GM12878 (cell line): ENCODE data around the gene KRTAP9-9. TPM values are rescaled to one million over a fixed set of nuclear protein-coding genes. Genes with fewer than 3 reads are reported as not detected.
"Not testable (repeated sequence)": the region's sequence is repeated elsewhere in the genome, so short reads cannot be mapped to it uniquely, and the experiment has no call there.

ENCODE experiments used
- ATAC-seq: fragments of 200-7000 bp; cut with Tn5 transposase; 3 replicates; pipeline ENCODE4 v1.9.1; 2020; ENCODE audit warnings: mild to moderate bottlenecking, moderate library complexity
- BruUV-seq: library from RNA; stranded (reverse); fragments of 400-500 nt; replicated peaks from 2 replicates; lab custom pipeline; 2021; lab: Mats Ljungman, UMichigan
- CTCF ChIA-PET: fragments of 300-600 bp; sonication (Branson Sonifier 250); formaldehyde crosslinking; extraction: SDS; loops from one replicate; lab custom pipeline; 2021; ENCODE audit warnings: inconsistent platforms; lab: Yijun Ruan, JAX
- POLR2A ChIA-PET: fragments of 350-600 bp; formaldehyde crosslinking; extraction: SDS; loops from one replicate; lab custom pipeline; 2021; ENCODE audit warnings: inconsistent platforms; lab: Charles Lee
- RAD21 ChIA-PET: fragments of 300-600 bp; sonication (Branson Sonifier 250); formaldehyde crosslinking; loops from one replicate; lab custom pipeline; 2023; ENCODE audit warnings: antibody characterized with exemption; ENCODE audit not compliant: unreplicated experiment; lab: Charles Lee
- SMC1A ChIA-PET: fragments of 300-600 bp; sonication (Branson Sonifier 250); formaldehyde crosslinking; loops from one replicate; lab custom pipeline; 2023; ENCODE audit not compliant: unreplicated experiment, uncharacterized antibody; lab: Charles Lee
- DNase-seq: peaks from one replicate; pipeline ENCODE4 v3.0.0-alpha.2; 2011; ENCODE audit warnings: low read depth, low spot score
- FAIRE-seq: peaks from 3 replicates; lab custom pipeline; 2011; peaks lifted over from hg19 to GRCh38; lab: Jason Lieb, UNC
- H2AFZ ChIP-seq: 2 replicates; pipeline ENCODE4 v1.6.0; 2011; ENCODE audit warnings: low read depth, low read length, control low read depth; ENCODE audit not compliant: control insufficient read depth
- H3K27ac ChIP-seq: 2 replicates; pipeline ENCODE4 v1.5.1; 2011; ENCODE audit warnings: control low read depth; ENCODE audit not compliant: control insufficient read depth, insufficient read depth
- H3K27me3 ChIP-seq, 2 experiments: replicated peaks in 1 of 2; 2 replicates each; pipeline versions ENCODE4 v1.6.0 to v1.6.1; 2011; ENCODE audit warnings: low read length in 1 of 2; ENCODE audit not compliant: control insufficient read depth in 2 of 2, insufficient read depth in 2 of 2
- H3K36me3 ChIP-seq, 2 experiments: 2 replicates each; pipeline ENCODE4 v1.5.1; 2011; ENCODE audit warnings: low read length in 1 of 2; ENCODE audit not compliant: control insufficient read depth in 2 of 2, insufficient read depth in 2 of 2
- H3K4me1 ChIP-seq: 2 replicates; pipeline ENCODE4 v1.6.1; 2011; ENCODE audit warnings: mild to moderate bottlenecking, low read length, moderate library complexity, mixed read lengths; ENCODE audit not compliant: control insufficient read depth, insufficient read depth
- H3K4me2 ChIP-seq: 2 replicates; pipeline ENCODE4 v1.6.0; 2011; ENCODE audit warnings: control low read depth; ENCODE audit not compliant: control insufficient read depth, insufficient read depth
- H3K4me3 ChIP-seq: fragments of 200-600 bp; sonication (generic); 2 replicates; pipeline ENCODE4 v1.5.1; 2016
- H3K79me2 ChIP-seq: 2 replicates; pipeline ENCODE4 v1.6.0; 2011; ENCODE audit warnings: low read length; ENCODE audit not compliant: control insufficient read depth, insufficient read depth
- H3K9ac ChIP-seq: 2 replicates; pipeline ENCODE4 v1.8.0; 2011; ENCODE audit warnings: low read length, control low read depth, mixed read lengths; ENCODE audit not compliant: control insufficient read depth, insufficient read depth
- H3K9me3 ChIP-seq: replicated peaks from 3 replicates; pipeline ENCODE4 v1.5.1; 2011; ENCODE audit warnings: mild to moderate bottlenecking, low read length; ENCODE audit not compliant: control insufficient read depth, insufficient read depth
- H4K20me1 ChIP-seq: 2 replicates; pipeline ENCODE4 v1.6.0; 2011; ENCODE audit not compliant: control insufficient read depth, insufficient read depth
- BCL3 ChIP-seq: IDR thresholded peaks from 2 replicates; pipeline ENCODE4 v1.6.1; 2011; ENCODE audit warnings: borderline replicate concordance, low read depth, mild to moderate bottlenecking, moderate library complexity, low read length; ENCODE audit not compliant: insufficient read depth, poor library complexity, severe bottlenecking
- CBFB ChIP-seq: IDR thresholded peaks from 2 replicates; pipeline ENCODE4 v1.6.1; 2016; ENCODE audit warnings: antibody characterized with exemption, low read depth
- CEBPZ ChIP-seq: fragments of 150-350 bp; IDR thresholded peaks from 2 replicates; pipeline ENCODE4 v1.6.1; 2016; ENCODE audit warnings: low read depth, low read length
- ETV6 ChIP-seq, 2 experiments: fragments of 450-650 bp in 1 of 2; IDR thresholded peaks in 1 of 2; conservative IDR thresholded peaks in 1 of 2; 2 replicates each; pipeline ENCODE4 v1.6.1; 2014; ENCODE audit warnings: antibody characterized with exemption in 1 of 2, borderline replicate concordance in 1 of 2, low read depth in 1 of 2, mild to moderate bottlenecking in 1 of 2, moderate library complexity in 1 of 2
- NFXL1 ChIP-seq: fragments of 450-650 bp; IDR thresholded peaks from 2 replicates; pipeline ENCODE4 v1.6.1; 2017; ENCODE audit warnings: antibody characterized with exemption, mild to moderate bottlenecking, borderline replicate concordance
- PBX3 ChIP-seq: IDR thresholded peaks from 2 replicates; pipeline ENCODE4 v1.6.1; 2011; ENCODE audit warnings: mild to moderate bottlenecking, low read depth, low read length, moderate library complexity; ENCODE audit not compliant: insufficient replicate concordance
- SIX5 ChIP-seq: IDR thresholded peaks from 2 replicates; pipeline ENCODE4 v1.6.1; 2011; ENCODE audit warnings: mild to moderate bottlenecking, low read depth, low read length, moderate library complexity; ENCODE audit not compliant: severe bottlenecking
- WGBS: methylation state at CpG from one replicate; pipeline ENCODE4 v1.1.6; 2016; ENCODE audit warnings: low lambda C conversion rate; ENCODE audit not compliant: insufficient replicate concordance, insufficient coverage; ENCODE audit errors: missing lambda C conversion rate; 5-methylcytosine and 5-hydroxymethylcytosine counted together
- in situ Hi-C: fragments of 300-500 bp; cut with MboI; formaldehyde crosslinking; loops from 9 replicates; pipeline ENCODE4 v1.14.3; 2018; ENCODE audit warnings: mixed read lengths
- intact Hi-C: fragments of 100-400 bp; cut with micrococcal nuclease; formaldehyde crosslinking; loops from one replicate; pipeline ENCODE4 v1.14.2; 2022; ENCODE audit not compliant: unreplicated experiment
- polyA plus RNA-seq, 11 experiments: library from polyadenylated mRNA; depleted of rRNA in 4 of 11; unstranded in 6 of 11; stranded (reverse) in 5 of 11; fragments of >200 nt; fragmentation: Nextera tagmentation in 4 of 11; fragmentation: Illumina TruSeq in 1 of 11; extraction: Ambion mirVana in 4 of 11; extraction: Trizol in 1 of 11; gene quantifications; 1 replicate in 1 of 11; 2 replicates in 10 of 11; pipeline versions ENCODE4 v1.2.1 to v1.2.3, GENCODE V29; 2011 to 2016; ENCODE audit warnings: inconsistent platforms in 2 of 11, missing spikeins in 2 of 11, low read depth in 1 of 11
- total RNA-seq, 4 experiments: library from RNA; depleted of rRNA in 3 of 4; stranded (reverse); fragments of >200 nt in 3 of 4; fragmentation: Illumina TruSeq in 1 of 4; extraction: Trizol in 1 of 4; gene quantifications; 2 replicates each; pipeline versions ENCODE4 v1.2.1 to v1.2.3, GENCODE V29; 2013 to 2021
- TF ChIP-seq, protein P1 (sequence below): fragments of 450-650 bp; IDR thresholded peaks from 2 replicates; pipeline ENCODE4 v1.6.1; 2017; ENCODE audit warnings: mild to moderate bottlenecking, moderate library complexity
- TF ChIP-seq, protein P2 (sequence below): fragments of 450-650 bp; IDR thresholded peaks from 2 replicates; pipeline ENCODE4 v1.6.1; 2017; ENCODE audit warnings: low read depth, mild to moderate bottlenecking, moderate library complexity

The KRTAP9-9 gene
- total and polyA plus RNA-seq, 10 of the 15 experiments (the other 5 are each of a cell fraction or from before 2014, with no cell fraction given): not detected

- TF ChIP-seq CEBPZ: no peak
- TF ChIP-seq BCL3: no peak
- TF ChIP-seq PBX3: no peak
- TF ChIP-seq CBFB: no peak
- no peak for TF ChIP-seq NFXL1
- TF ChIP-seq SIX5: no peak
- TF ChIP-seq, protein P1, sequence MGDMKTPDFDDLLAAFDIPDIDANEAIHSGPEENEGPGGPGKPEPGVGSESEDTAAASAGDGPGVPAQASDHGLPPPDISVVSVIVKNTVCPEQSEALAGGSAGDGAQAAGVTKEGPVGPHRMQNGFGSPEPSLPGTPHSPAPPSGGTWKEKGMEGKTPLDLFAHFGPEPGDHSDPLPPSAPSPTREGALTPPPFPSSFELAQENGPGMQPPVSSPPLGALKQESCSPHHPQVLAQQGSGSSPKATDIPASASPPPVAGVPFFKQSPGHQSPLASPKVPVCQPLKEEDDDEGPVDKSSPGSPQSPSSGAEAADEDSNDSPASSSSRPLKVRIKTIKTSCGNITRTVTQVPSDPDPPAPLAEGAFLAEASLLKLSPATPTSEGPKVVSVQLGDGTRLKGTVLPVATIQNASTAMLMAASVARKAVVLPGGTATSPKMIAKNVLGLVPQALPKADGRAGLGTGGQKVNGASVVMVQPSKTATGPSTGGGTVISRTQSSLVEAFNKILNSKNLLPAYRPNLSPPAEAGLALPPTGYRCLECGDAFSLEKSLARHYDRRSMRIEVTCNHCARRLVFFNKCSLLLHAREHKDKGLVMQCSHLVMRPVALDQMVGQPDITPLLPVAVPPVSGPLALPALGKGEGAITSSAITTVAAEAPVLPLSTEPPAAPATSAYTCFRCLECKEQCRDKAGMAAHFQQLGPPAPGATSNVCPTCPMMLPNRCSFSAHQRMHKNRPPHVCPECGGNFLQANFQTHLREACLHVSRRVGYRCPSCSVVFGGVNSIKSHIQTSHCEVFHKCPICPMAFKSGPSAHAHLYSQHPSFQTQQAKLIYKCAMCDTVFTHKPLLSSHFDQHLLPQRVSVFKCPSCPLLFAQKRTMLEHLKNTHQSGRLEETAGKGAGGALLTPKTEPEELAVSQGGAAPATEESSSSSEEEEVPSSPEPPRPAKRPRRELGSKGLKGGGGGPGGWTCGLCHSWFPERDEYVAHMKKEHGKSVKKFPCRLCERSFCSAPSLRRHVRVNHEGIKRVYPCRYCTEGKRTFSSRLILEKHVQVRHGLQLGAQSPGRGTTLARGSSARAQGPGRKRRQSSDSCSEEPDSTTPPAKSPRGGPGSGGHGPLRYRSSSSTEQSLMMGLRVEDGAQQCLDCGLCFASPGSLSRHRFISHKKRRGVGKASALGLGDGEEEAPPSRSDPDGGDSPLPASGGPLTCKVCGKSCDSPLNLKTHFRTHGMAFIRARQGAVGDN: no peak
- TF ChIP-seq ETV6 (conservative IDR thresholded peaks at IDR 0.05 in 1 of 2, IDR thresholded peaks at IDR 0.05 in 1 of 2; ENCODE audit: borderline replicate concordance in 1 of 2, low read depth in 1 of 2): no peak
- TF ChIP-seq, protein P2, sequence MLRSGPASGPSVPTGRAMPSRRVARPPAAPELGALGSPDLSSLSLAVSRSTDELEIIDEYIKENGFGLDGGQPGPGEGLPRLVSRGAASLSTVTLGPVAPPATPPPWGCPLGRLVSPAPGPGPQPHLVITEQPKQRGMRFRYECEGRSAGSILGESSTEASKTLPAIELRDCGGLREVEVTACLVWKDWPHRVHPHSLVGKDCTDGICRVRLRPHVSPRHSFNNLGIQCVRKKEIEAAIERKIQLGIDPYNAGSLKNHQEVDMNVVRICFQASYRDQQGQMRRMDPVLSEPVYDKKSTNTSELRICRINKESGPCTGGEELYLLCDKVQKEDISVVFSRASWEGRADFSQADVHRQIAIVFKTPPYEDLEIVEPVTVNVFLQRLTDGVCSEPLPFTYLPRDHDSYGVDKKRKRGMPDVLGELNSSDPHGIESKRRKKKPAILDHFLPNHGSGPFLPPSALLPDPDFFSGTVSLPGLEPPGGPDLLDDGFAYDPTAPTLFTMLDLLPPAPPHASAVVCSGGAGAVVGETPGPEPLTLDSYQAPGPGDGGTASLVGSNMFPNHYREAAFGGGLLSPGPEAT: no peak
Measured at GRCh38 chr17:41226051-41226450, 29.1 kb upstream of the KRTAP9-9 start (continued).

DNA sequence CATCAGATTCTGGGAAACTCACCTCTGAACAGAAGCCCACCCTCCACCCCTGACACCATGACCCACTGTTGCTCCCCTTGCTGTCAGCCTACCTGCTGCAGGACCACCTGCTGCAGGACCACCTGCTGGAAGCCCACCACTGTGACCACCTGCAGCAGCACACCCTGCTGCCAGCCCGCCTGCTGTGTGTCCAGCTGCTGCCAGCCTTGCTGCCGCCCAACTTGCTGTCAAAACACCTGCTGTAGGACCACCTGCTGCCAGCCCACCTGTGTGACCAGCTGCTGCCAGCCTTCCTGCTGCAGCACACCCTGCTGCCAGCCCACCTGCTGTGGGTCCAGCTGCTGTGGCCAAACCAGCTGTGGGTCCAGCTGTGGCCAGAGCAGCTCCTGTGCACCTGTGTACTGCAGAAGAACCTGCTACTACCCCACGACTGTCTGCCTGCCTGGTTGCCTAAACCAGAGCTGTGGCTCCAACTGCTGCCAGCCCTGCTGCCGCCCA lies 28.5 kb upstream of the KRTAP9-9 start, which contains the start of gene KRTAP9-2:
Gene KRTAP9-2, plus strand, starts transcription at position 51 of the 498 bp plus-strand sequence. Its CDS starts 7 bp downstream, at position 58.
- RAD21 ChIA-PET, CTCF ChIA-PET, H3K36me3 ChIP-seq, H4K20me1 ChIP-seq, FAIRE-seq, intact Hi-C loops, DNase-seq, BruUV-seq, in situ Hi-C loops, H3K4me1 ChIP-seq, H2AFZ ChIP-seq, H3K4me3 ChIP-seq, POLR2A ChIA-PET, H3K4me2 ChIP-seq, H3K27ac ChIP-seq, ATAC-seq, SMC1A ChIA-PET, H3K79me2 ChIP-seq, H3K9ac ChIP-seq, H3K9me3 ChIP-seq, H3K27me3 ChIP-seq: not testable (repeated sequence)
- WGBS: 3% methylated on average over 2 of the region's 4 CpGs
